ENCODE data around the gene SARS2. TPM values are rescaled to one million over a fixed set of nuclear protein-coding genes. Genes with fewer than 3 reads are reported as not detected.

SARS2 gene
- total and polyA plus RNA-seq, 5 donors = 15.5 to 20.3 (median 17.2) TPM

- peak; percentile 3 to 17 for ATAC-seq
- no peaks in the 10 kb centered on the region for H3K27me3 ChIP-seq (ENCODE audit: control insufficient read depth, insufficient read depth)
- no peak overlapping the region for H3K4me3 ChIP-seq (ENCODE audit: low read length)
- H3K4me1 ChIP-seq (ENCODE audit: control insufficient read depth, insufficient read depth, low read length) = peaks cover 2% of the 10 kb centered on the region
- H3K9me3 ChIP-seq (ENCODE audit: control insufficient read depth, low read length) = no peaks in the 10 kb centered on the region
- no peak for DNase-seq
- no peak overlapping the region for H3K27ac ChIP-seq (ENCODE audit: low read length)
- intact Hi-C loops (cut with DNase I) = no loop called here
- 82% methylated on average over 19 of the region's 19 CpGs for WGBS
Observed at GRCh38 chr19:38870612-38871011, 60.0 kb downstream of the SARS2 start.

DNA sequence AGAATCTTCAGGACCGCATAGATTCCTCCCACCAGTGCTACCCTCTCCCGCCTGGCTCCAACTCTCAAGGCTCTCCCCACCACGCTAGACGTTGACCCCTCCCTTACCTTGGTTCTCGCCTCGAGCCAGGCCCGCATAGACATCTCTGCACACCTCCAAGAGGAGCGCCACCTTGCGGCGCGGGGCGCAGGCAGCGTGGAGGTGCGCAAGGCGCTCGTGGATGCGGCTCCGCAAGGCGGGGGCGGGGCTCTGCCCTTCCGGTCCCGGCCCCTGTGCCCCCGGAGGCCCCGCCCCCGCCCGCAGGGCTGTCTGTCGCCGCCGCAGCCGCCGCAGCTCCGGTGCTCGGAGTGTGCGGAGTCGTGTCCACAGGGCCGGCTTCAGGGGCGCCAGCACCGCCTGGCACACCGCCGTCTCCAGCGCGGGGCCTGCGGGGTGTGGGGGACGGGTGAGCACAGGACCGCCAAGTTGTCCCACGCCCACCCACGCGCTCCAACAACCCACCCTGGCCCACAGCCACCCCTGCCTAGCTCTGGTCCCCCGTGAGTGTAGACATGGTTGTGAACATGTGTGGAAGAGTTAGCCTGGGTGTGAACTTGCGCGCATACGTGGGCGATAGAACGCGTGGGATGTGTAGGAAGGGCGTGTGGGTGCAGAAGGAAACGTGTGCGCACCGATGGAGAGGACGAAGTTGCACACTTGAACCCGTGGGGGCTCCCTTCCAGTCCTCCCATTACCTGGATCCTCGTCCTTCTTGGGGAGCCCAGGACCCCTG lies 60.5 kb downstream of the SARS2 start:
- 16% methylated on average over 62 of the region's 62 CpGs for WGBS
- intact Hi-C loops (cut with DNase I) = no loop called here
- Histone ChIP-seq H3K27me3 (ENCODE audit: control insufficient read depth, insufficient read depth) (no peaks in the 10 kb centered on the region), H3K4me1 (ENCODE audit: control insufficient read depth, insufficient read depth, low read length) (peaks cover 2% of the 10 kb centered on the region), H3K4me3 (ENCODE audit: low read length) (peak overlapping the region; percentile 44), H3K27ac (ENCODE audit: low read length) (no peak overlapping the region), H3K9me3 (ENCODE audit: control insufficient read depth, low read length) (no peaks in the 10 kb centered on the region)
- DNase-seq = peak; percentile 88 to 97 (median 93)
- peak; percentile 92 to 94 for ATAC-seq

GRCh38 chr19:38869160-38869835 lies 61.3 kb downstream of the SARS2 start:
- WGBS = 6% methylated on average over 34 of the region's 34 CpGs
- Histone ChIP-seq H3K4me3 (ENCODE audit: low read length) (peak overlapping the region; percentile 44), H3K4me1 (ENCODE audit: control insufficient read depth, insufficient read depth, low read length) (peaks cover 2% of the 10 kb centered on the region), H3K27ac (ENCODE audit: low read length) (no peak overlapping the region), H3K9me3 (ENCODE audit: control insufficient read depth, low read length) (no peaks in the 10 kb centered on the region), H3K27me3 (ENCODE audit: control insufficient read depth, insufficient read depth) (no peaks in the 10 kb centered on the region)
- DNase-seq (peak in 1 of 3 donors; percentile 71), ATAC-seq (peak; percentile 9 to 13)
- intact Hi-C loops (cut with DNase I) = no loop called here

DNA sequence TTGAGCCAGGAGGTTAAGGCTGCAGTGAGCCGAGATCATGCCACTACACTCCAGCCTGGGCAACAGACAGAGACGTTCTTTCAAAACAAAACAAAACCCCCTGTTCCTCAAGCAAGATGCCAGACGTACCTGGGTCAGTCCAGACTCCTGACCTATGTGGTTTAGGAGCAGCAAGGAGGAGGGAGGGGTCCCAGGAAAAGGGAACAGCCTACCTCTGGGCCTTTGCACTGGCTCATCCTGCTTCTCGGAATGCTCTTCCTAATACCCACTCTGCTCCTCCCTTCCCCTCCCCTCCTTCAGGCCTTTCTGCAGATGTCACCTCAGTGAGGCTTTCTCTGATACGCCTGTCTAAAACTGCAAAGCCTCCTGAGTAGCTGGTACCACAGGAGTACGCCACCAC lies 62.0 kb downstream of the SARS2 start:
- Histone ChIP-seq H3K9me3 (ENCODE audit: control insufficient read depth, low read length) (no peaks in the 10 kb centered on the region), H3K4me1 (ENCODE audit: control insufficient read depth, insufficient read depth, low read length) (peaks cover 2% of the 10 kb centered on the region), H3K27me3 (ENCODE audit: control insufficient read depth, insufficient read depth) (no peaks in the 10 kb centered on the region), H3K4me3 (ENCODE audit: low read length) (no peak overlapping the region), H3K27ac (ENCODE audit: low read length) (no peak overlapping the region)
- intact Hi-C loops (cut with DNase I) = no loop called here
- DNase-seq = no peak
- WGBS = 93% methylated on average over 6 of the region's 6 CpGs
- no peak for ATAC-seq

- WGBS = 83% methylated on average over 10 of the region's 10 CpGs
- no peaks in the 10 kb centered on the region for H3K27me3 ChIP-seq (ENCODE audit: control insufficient read depth, insufficient read depth)
- DNase-seq (no peak), ATAC-seq (no peak)
- intact Hi-C loops (cut with DNase I) = no loop called here
- peaks cover 2% of the 10 kb centered on the region for H3K4me1 ChIP-seq (ENCODE audit: control insufficient read depth, insufficient read depth, low read length)
- H3K4me3 ChIP-seq (ENCODE audit: low read length) = no peak overlapping the region
- no peak overlapping the region for H3K27ac ChIP-seq (ENCODE audit: low read length)
- H3K9me3 ChIP-seq (ENCODE audit: control insufficient read depth, low read length) = no peaks in the 10 kb centered on the region
Observed at GRCh38 chr19:38867171-38867780, 63.3 kb downstream of the SARS2 start.

Other genes with a start within 250 kb of the SARS2 start
- gene CAPN12, start 186.3 kb downstream of the SARS2 start, total RNA-seq = under 1 TPM; 0.22 to 0.85 (median 0.54) TPM
- gene CAPN12, start 186.3 kb downstream of the SARS2 start, polyA plus RNA-seq = 0.91 TPM
- gene LGALS7, start 157.2 kb downstream of the SARS2 start, total RNA-seq = 1 to 10 TPM in 1 of 4 donors, under 1 TPM in 1, not detected in 2; 0.79 to 1.1 TPM
- gene LGALS7, start 157.2 kb downstream of the SARS2 start, polyA plus RNA-seq = not detected
- gene LGALS7B, start 141.6 kb downstream of the SARS2 start, total RNA-seq = not detected
- gene LGALS7B, start 141.6 kb downstream of the SARS2 start, polyA plus RNA-seq = 0.70 TPM
- gene LGALS4, start 117.8 kb downstream of the SARS2 start, total RNA-seq = 1 to 10 TPM in 2 of 4 donors, under 1 TPM in 2; 0.56 to 1.2 (median 0.85) TPM
- gene LGALS4, start 117.8 kb downstream of the SARS2 start, polyA plus RNA-seq = 0.45 TPM
- gene ECH1, start 99.0 kb downstream of the SARS2 start, total RNA-seq = 100 to 1,000 TPM; 403 to 585 (median 523) TPM
- gene ECH1, start 99.0 kb downstream of the SARS2 start, polyA plus RNA-seq = 1,015 TPM
- 100 to 1,000 TPM; 146 to 206 (median 178) TPM for gene HNRNPL, start 80.8 kb downstream of the SARS2 start, total RNA-seq
- 131 TPM for gene HNRNPL, start 80.8 kb downstream of the SARS2 start, polyA plus RNA-seq
- 1 to 10 TPM; 3.1 to 4.6 (median 3.5) TPM for gene RINL, start 52.5 kb downstream of the SARS2 start, total RNA-seq
- gene RINL, start 52.5 kb downstream of the SARS2 start, polyA plus RNA-seq = 7.2 TPM
- 10 to 100 TPM; 57.6 to 75.9 (median 60.3) TPM for gene SIRT2, start 31.1 kb downstream of the SARS2 start, total RNA-seq
- 96.5 TPM for gene SIRT2, start 31.1 kb downstream of the SARS2 start, polyA plus RNA-seq
- gene NFKBIB, start 30.8 kb downstream of the SARS2 start, total RNA-seq = 10 to 100 TPM; 16.0 to 20.6 (median 18.6) TPM
- 28.9 TPM for gene NFKBIB, start 30.8 kb downstream of the SARS2 start, polyA plus RNA-seq
- under 1 TPM in 2 of 4 donors, not detected in 2; 0.29 to 0.33 TPM for gene CCER2, start 18.6 kb downstream of the SARS2 start, total RNA-seq
- gene CCER2, start 18.6 kb downstream of the SARS2 start, polyA plus RNA-seq = 0.14 TPM
- 10 to 100 TPM; 49.9 to 68.7 (median 56.7) TPM for gene MRPS12, start 181 bp upstream of the SARS2 start, total RNA-seq
- 80.5 TPM for gene MRPS12, start 181 bp upstream of the SARS2 start, polyA plus RNA-seq
- gene FBXO17, start 45.0 kb upstream of the SARS2 start, total RNA-seq = 10 to 100 TPM in 3 of 4 donors, 1 to 10 TPM in 1; 8.5 to 12.9 (median 11.7) TPM
- 8.2 TPM for gene FBXO17, start 45.0 kb upstream of the SARS2 start, polyA plus RNA-seq
- gene FBXO27, start 101.8 kb upstream of the SARS2 start, total RNA-seq = 10 to 100 TPM; 18.4 to 26.4 (median 20.2) TPM
- gene FBXO27, start 101.8 kb upstream of the SARS2 start, polyA plus RNA-seq = 10.9 TPM
- not detected for gene ACP7, start 153.6 kb upstream of the SARS2 start, total RNA-seq
- gene ACP7, start 153.6 kb upstream of the SARS2 start, polyA plus RNA-seq = not detected
- 10 to 100 TPM; 19.9 to 24.4 (median 21.7) TPM for gene PAK4, start 195.0 kb upstream of the SARS2 start, total RNA-seq
- 15.1 TPM for gene PAK4, start 195.0 kb upstream of the SARS2 start, polyA plus RNA-seq

Data from right cardiac atrium (tissue), 5 donors.